ENCODE results near the gene EPHB1.

EPHB1 gene

DNA sequence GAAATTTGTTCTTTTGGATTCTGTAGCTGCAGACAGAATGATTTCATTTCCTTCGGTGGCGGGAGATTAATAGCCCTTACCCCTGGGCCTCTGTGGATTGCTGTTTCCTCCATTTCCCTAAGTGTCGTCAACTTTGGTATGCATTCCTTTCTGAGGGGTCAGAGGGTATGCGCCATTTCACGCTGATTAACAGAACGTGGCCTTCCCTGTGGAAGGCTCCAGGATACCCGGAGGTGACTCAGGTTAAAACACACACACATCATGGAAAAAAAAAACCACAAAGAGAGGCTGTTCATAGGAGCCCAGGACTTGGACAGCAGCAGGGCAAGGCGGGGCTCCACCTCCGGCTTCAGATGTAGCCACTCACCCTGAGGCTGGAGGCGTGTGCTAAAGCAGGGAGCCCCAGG is 51.9 kb downstream of the EPHB1 start:
- DNase-seq = no peak

DNA sequence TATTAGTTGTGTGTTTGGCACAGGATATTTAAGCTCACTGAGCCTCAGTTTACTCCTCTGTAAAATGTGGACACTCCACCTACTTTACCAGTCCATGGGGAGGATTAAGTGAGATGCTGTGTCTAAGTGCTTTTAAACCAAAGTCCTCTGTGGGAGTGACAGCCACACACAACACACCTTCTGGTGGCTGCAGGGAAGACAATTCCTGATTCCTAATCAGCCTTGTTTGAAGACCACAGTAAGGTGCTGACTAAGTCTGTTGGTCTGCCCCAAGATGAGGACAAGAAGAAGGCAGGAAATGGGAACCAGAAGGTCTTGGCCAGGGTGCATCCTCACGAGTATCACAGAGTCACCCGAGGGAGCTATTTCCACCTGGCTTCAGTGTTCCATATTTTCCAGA is 52.3 kb downstream of the EPHB1 start:
- no peak for DNase-seq

DNA sequence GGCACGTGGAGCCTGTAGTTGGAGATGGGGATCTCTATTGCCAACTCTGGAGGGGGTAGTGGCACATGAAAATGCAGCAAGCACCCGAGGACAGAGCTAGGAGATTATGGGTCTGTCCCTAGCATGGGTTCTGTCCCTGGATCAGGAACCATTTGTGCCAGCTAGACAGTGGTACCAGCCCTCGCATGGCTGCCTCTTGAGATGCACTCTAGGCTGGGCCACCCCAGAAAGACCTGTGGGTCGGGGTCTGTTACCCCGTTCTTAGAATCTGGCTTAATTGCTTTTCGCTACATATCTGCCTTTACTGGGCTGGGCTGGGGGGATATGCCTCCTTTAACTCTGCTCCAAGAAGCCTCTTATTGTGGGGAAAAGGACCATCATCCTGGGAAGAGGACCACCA is 54.5 kb downstream of the EPHB1 start:
- no peak for DNase-seq

- no peak for DNase-seq
Measured at GRCh38 chr3:134850761-134851160, 55.7 kb downstream of the EPHB1 start.

- no peak for DNase-seq
Measured at GRCh38 chr3:134852132-134852531, 57.1 kb downstream of the EPHB1 start.

GRCh38 chr3:134852893-134853351 is 57.9 kb downstream of the EPHB1 start:
- no peak for DNase-seq

- DNase-seq = no peak
Measured at GRCh38 chr3:134854254-134854653, 59.2 kb downstream of the EPHB1 start.

DNA sequence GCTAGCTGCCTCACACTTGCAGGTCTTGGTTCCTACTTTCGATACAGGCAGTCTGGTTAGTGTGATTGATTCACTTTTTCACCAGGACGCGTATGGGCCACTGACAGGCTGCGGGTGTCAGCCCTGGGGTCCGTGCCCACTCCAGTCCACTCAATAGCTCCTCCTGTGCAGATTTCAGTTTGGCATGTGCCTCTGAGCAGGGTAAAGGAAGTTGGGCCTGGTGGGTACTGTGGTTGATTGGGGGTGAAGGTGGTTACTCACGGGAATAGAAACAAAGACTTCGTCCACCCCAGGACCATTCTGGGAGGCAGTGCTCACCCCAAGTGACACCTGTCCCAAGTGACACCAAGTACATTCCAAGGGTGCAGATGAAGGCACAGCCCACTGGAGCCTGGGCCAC is 62.3 kb downstream of the EPHB1 start:
- no peak for DNase-seq

DNA sequence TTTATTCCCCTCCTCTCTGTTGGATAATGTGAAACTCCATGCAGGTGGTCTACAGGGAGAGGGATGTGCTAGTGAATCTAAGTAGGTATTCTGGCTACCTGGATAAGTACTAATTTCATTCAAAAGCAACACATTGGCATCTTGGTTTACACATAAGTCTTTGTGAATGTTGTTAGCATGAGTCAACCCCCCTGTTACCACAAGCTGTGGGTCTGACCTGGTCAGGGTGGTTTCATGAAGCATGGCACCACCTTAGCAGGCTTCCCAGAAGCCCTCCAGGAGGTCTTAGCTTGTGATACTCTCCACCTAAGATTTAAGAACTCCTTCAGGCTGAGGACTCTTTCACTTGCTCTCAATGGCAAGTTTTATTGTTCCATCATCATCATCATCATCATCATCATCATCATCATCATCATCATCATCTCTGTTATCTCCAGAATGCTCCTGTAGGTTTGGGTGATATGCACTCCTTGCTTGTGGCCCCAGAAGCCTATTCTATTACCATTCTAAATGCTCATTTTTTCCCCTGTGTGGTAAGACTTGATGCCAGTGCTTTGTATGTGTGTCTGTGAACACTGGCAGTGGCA is 62.8 kb downstream of the EPHB1 start:
- DNase-seq = no peak

DNA sequence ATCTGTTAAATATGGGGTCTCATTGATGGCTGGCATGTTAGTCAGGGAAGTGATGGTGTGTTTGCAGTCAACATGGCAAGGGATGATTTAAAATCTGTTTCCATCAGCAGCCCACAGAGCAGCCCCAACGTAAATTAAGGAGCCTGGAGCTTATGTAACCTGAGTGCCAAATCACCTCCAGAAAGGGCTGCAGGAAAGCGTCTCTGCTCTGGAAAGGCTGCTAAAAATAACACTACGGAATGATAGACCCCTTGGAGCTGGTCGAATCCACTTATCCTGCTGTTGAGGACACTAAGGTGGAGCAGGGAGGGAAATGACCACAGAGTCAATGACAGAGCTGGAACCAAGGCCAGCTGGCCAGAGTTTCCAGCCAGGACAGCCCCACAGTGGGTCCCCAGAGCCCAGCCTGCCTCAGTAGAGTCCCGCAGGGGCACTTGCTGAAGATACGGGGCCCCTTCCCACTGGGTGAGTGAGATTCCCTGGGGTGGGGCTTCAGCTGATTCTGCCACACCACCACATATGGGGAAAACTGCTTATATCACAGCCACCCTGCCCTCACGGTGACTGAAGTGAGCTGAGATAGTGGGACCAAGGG is 63.5 kb downstream of the EPHB1 start:
- no peak for DNase-seq

DNA sequence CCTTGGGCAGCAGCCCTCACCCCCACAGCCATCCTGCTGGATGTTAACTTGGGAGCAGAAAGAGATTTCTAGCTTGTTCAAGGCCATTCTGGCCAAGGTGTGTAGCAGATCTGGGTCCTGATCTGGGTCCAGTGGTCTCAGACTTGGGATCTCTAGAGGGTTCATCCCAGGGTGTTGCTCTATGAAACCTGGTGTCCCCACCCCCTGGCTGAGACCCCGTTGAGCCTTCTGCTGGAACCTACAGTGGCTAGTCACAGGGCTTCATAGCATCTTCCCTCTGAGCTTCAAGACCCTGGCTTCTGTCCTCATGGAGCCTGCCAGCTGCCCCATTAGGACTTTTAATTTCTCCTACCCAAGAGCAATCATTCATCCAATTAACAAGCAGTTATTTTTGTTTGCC is 64.3 kb downstream of the EPHB1 start:
- DNase-seq = no peak

DNA sequence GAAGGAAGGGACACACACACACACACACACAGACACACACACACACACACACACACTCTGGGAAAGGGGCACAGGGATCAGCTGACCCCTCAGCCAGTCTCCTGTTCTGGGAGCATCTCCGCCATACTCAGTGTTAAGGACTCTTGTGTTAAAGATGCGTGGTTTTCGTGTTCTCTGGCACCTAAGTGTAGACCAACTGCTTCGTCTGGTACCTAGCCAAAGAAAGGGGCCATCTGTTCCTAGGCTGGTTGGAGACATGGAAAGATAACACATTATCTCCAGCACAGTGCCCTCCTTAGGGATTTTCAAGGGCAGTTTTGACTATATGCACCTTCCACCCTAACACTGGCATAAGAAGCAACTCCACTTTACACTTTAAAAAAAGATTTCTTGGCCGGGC is 65.1 kb downstream of the EPHB1 start:
- no peak for DNase-seq

DNA sequence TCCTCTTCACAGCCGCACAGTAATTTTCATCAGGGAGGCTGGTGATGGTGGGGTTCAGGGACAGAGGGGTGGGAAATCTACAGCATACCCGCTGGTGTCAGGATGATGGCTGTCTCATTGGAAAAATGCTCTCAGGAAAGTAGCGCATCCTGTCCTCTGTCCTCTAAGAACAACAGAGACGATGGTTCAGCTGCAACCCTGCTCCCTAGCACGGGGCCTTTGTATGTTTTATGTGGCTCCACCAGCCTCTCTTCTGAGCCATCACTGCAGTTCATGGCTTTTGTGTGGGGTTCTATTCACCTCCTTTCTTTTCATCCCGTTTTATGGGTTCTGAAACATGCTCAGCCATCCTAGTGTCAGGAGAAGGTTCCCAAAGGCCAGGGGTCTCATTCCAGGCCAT is 68.9 kb downstream of the EPHB1 start:
- no peak for DNase-seq

GRCh38 chr3:134864636-134865035 is 69.6 kb downstream of the EPHB1 start:
- DNase-seq = peak in 1 of 56 donors; percentile 9

GRCh38 chr3:134867277-134867676 is 72.2 kb downstream of the EPHB1 start:
- DNase-seq = no peak

DNA sequence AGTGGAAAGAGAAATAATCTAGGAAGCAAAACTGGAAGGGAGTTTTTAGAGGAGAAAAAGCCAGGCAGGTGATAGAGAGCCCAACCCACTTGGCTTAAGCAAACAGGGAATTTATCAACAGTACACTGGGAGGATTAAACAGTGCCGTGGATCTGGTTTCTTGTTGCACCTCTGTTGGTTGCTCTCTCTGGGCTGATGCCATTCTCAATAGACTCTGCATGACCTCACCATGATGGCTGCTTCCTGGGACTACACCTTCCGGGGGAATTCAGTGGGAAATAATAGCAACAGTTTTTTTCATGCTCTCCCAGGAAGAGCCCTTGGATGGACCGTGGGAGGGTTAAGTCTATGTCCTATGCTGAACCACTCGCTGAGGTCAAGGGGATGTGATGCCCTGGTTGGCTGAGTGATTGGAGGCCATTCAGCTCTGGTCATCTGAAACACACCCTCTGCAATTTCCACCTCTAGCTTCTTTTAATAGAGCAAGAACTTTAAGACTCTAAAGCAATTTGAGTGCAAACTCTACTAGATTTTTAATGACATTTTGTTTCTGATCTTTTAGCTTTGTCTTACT is 74.2 kb downstream of the EPHB1 start:
- no peak for DNase-seq

GRCh38 chr3:134871818-134872217 is 76.8 kb downstream of the EPHB1 start:
- no peak for DNase-seq

GRCh38 chr3:134872440-134873388 is 77.7 kb downstream of the EPHB1 start:
- DNase-seq = no peak

- DNase-seq = no peak
Measured at GRCh38 chr3:134873789-134874188, 78.7 kb downstream of the EPHB1 start.

DNA sequence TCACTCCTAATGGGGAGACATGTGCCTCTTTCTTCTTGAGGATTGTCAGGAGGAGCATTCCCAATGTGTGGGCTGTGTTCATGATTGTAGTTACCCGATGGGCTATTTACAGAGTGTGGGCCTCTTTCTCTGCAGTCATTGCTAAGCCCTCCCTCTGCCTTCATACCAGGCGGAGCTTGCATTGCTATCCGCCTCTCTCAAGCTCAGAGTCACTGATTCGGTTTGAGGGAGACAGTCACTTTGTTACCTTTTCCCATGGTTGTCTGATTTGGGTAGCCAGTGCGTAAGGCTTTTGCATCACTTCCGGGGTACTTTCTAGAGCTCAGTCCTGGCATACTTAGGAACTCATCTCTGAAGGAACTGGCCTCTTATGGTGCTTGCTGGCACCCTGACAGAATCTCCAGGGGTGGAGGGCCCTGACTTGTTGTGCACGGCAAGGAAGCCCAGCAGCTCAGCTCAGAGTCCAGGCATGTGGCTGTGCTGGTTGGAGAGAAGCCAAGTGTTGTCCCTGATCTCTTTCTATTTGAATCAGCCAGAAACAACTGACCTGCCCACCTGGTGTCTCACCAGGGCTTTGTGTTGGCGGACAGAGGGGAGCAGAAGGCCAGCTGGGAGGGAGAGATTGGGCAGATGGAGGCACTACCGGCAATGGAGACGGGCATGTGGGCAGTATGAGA is 79.8 kb downstream of the EPHB1 start:
- peak in 1 of 56 donors; percentile 21 for DNase-seq

- no peak for DNase-seq
Measured at GRCh38 chr3:134876836-134877235, 81.8 kb downstream of the EPHB1 start.

GRCh38 chr3:134877788-134878187 is 82.7 kb downstream of the EPHB1 start:
- DNase-seq = no peak
